SK-N-SH treated with all-trans-retinoic acid at 6 μM for 48 hours (cell line): ENCODE measurements around the gene SLC22A16.

Experiments
- CSDC2 ChIP-seq: fragments of 250-450 bp; sonication (Bioruptor Pico); IDR thresholded peaks from 2 replicates; pipeline ENCODE4 v1.5.0; 2020; ENCODE audit warnings: mild to moderate bottlenecking, moderate library complexity
- CSRNP3 ChIP-seq: fragments of 250-450 bp; sonication (Bioruptor Pico); IDR thresholded peaks from 2 replicates; pipeline ENCODE4 v1.5.1; 2021; ENCODE audit warnings: mild to moderate bottlenecking, moderate library complexity
- ESRRG ChIP-seq: fragments of 250-450 bp; sonication (Bioruptor Pico); IDR thresholded peaks from 2 replicates; pipeline ENCODE4 v1.6.1; 2021; ENCODE audit warnings: mild to moderate bottlenecking
- GLIS3 ChIP-seq: fragments of 250-450 bp; sonication (Bioruptor Pico); IDR thresholded peaks from 2 replicates; pipeline ENCODE4 v1.5.0; 2020; ENCODE audit warnings: mild to moderate bottlenecking, moderate library complexity
- ISL1 ChIP-seq: fragments of 250-450 bp; sonication (Bioruptor Pico); IDR thresholded peaks from 2 replicates; pipeline ENCODE4 v2.1.2; 2022; ENCODE audit warnings: mild to moderate bottlenecking, moderate library complexity
- PATZ1 ChIP-seq: fragments of 250-450 bp; sonication (Bioruptor Pico); IDR thresholded peaks from 2 replicates; pipeline ENCODE4 v1.8.0; 2020; ENCODE audit warnings: mild to moderate bottlenecking, moderate library complexity, borderline replicate concordance
- RARB ChIP-seq: fragments of 250-450 bp; sonication (Bioruptor Pico); IDR thresholded peaks from 2 replicates; pipeline ENCODE4 v1.8.0; 2021; ENCODE audit warnings: mild to moderate bottlenecking, moderate library complexity
- TOX ChIP-seq: fragments of 250-450 bp; sonication (Bioruptor Pico); IDR thresholded peaks from 2 replicates; pipeline ENCODE4 v1.8.0; 2021; ENCODE audit warnings: mild to moderate bottlenecking, moderate library complexity, borderline replicate concordance
- ZC3H10 ChIP-seq: fragments of 250-450 bp; sonication (Bioruptor Pico); IDR thresholded peaks from 2 replicates; pipeline ENCODE4 v1.5.1; 2021; ENCODE audit warnings: mild to moderate bottlenecking, moderate library complexity
- ZFP3 ChIP-seq: fragments of 250-450 bp; sonication (Bioruptor Pico); IDR thresholded peaks from 2 replicates; pipeline ENCODE4 v1.5.0; 2020; ENCODE audit warnings: mild to moderate bottlenecking, moderate library complexity
- ZFP30 ChIP-seq: fragments of 450-650 bp; formaldehyde crosslinking; IDR thresholded peaks from 2 replicates; pipeline ENCODE4 v1.5.0; 2022; ENCODE audit warnings: mild to moderate bottlenecking, moderate library complexity
- ZNF70 ChIP-seq: fragments of 450-650 bp; formaldehyde crosslinking; IDR thresholded peaks from 2 replicates; pipeline ENCODE4 v1.5.0; 2020; ENCODE audit warnings: mild to moderate bottlenecking, moderate library complexity
- ZNF8 ChIP-seq: fragments of 450-650 bp; formaldehyde crosslinking; IDR thresholded peaks from 2 replicates; pipeline ENCODE4 v1.5.0; 2020; ENCODE audit warnings: mild to moderate bottlenecking, moderate library complexity

GRCh38 chr6:110484321-110484720 is 7.9 kb upstream of the SLC22A16 start:
- TF ChIP-seq ZFP3, result no peak
- no peak for TF ChIP-seq ISL1 (CRISPR knock-in tag)
- no peak for TF ChIP-seq PATZ1
- no peak for TF ChIP-seq TOX (CRISPR knock-in tag)
- TF ChIP-seq ESRRG (CRISPR knock-in tag), result no peak
- no peak for TF ChIP-seq ZFP30
- no peak for TF ChIP-seq ZNF8
- no peak for TF ChIP-seq ZC3H10
- TF ChIP-seq GLIS3, result no peak
- TF ChIP-seq CSDC2, result no peak
- TF ChIP-seq RARB (CRISPR knock-in tag), result no peak
- TF ChIP-seq ZNF70, result no peak
- TF ChIP-seq CSRNP3 (CRISPR knock-in tag), result no peak
